ENCODE measurements around the gene CHST15.

The CHST15 gene

DNA sequence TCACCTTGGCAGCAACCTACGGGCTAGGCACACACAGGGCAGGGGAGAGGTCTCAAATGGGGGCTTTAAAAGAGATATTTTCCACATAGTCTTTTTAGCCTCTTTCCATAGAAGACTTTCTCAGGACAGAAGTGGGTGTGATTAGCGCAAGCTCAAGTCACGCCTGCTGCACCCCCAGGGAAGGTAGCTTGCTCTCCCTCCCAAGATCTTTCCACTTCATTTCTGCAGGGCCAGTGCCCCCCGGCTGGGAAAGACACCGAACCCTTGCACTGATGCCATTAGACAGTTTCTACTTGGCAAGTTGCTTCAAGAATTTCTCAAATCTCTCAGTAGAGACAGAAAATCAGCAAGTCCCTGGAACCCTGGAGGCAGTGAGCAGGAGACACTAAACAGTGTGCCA, 19.4 kb downstream of the CHST15 start:
- TF ChIP-seq GATA3 (IDR thresholded peaks at IDR 0.05; ENCODE audit: low read depth, low read length) (no peak), GATA2 (IDR thresholded peaks at IDR 0.05; ENCODE audit: low read depth, low read length) (no peak)

DNA sequence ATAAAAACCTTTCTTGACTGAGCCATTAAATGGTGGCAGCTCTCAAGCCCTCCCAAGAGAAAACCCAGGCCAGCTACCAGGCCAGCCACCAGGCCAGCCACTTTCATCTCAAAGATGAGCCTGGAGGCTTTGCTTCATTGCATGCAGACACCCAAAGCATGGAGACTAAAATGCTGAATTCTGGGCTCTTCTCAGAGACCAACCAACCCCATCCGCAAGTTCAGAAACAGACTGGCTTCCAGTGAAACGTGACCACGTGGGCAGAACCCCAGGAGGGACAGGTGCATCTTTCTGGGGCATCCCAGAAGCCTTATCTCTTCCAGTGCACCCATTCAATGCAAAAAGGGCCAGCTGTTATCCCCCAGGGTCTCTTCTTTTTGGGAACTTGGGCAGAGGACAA, 20.9 kb downstream of the CHST15 start:
- TF ChIP-seq GATA2 (IDR thresholded peaks at IDR 0.05; ENCODE audit: low read depth, low read length) (no peak), GATA3 (IDR thresholded peaks at IDR 0.05; ENCODE audit: low read depth, low read length) (no peak)

GRCh38 chr10:124072106-124072505, 21.3 kb downstream of the CHST15 start:
- no peak for TF ChIP-seq GATA2 (IDR thresholded peaks at IDR 0.05; ENCODE audit: low read depth, low read length)
- TF ChIP-seq GATA3 (IDR thresholded peaks at IDR 0.05; ENCODE audit: low read depth, low read length): no peak

GRCh38 chr10:124071141-124071540, 22.3 kb downstream of the CHST15 start:
- no peak for TF ChIP-seq GATA2 (IDR thresholded peaks at IDR 0.05; ENCODE audit: low read depth, low read length)
- TF ChIP-seq GATA3 (IDR thresholded peaks at IDR 0.05; ENCODE audit: low read depth, low read length): no peak

DNA sequence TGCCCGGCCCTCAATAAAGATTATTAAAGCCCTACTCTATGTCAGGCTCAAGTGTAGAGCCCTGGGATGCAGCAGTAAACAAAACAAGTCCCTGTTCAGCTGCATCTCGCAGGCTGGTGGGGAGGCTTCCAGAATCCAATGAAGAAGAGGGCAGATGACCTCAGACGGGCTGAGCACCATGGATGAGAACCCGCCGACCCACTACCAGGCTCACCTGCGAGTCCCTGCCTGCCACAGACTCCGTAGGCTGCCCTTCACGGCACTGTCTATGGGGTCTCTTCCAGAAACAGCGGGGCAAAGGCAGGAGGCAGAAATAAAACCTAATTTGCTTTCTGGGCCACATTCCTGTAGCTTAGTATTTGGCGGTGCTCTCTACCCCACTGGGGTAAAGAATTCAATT, 22.7 kb downstream of the CHST15 start:
- TF ChIP-seq GATA3 (IDR thresholded peaks at IDR 0.05; ENCODE audit: low read depth, low read length) (no peak), GATA2 (IDR thresholded peaks at IDR 0.05; ENCODE audit: low read depth, low read length) (no peak)

DNA sequence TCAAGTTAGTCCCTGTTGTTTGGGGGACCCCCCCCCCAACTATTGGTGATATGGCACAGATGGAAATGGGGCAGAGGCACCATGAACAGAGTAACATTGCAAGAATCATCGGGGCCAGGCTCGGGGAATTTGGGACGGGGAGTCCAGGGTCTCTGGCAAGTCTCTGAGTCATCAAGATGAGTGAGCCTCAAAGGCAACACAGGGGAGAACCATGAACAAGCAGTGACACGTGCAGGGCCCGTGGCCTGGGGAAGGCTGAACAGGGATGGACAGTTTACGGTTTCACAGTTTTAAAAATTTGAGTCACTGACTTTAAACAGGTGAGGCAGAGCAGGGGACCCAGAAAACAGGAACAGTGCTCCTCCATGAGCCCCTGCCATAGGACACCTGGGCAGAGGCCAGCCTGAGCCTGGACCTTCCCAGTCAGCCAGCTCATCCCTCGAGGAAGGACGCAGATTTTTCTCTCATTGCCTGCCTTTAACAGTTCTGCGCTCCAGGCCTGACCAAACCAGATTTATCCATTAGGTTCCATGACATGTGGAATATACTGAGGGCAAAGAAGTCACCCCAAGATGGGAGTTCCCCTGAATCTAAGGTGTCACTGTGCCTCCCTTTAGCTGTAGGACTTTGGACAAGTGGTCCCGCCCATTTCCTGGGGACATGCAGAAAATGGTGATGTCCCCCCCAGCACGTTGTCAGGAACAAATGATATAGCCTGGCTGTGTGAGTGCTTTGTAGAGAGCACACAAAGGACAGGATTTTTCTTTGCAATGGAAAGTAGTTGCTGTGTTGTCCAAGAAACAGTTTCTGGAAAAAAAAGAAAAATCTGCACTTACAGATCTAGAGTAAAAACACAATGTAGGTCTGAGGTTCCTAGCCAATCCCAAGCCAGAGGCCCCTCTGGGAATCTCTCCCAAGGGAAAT, 23.8 kb downstream of the CHST15 start:
- TF ChIP-seq GATA3 (IDR thresholded peaks at IDR 0.05; ENCODE audit: low read depth, low read length): no peak
- TF ChIP-seq GATA2 (IDR thresholded peaks at IDR 0.05; ENCODE audit: low read depth, low read length): no peak

- TF ChIP-seq GATA2 (IDR thresholded peaks at IDR 0.05; ENCODE audit: low read depth, low read length) (no peak), GATA3 (IDR thresholded peaks at IDR 0.05; ENCODE audit: low read depth, low read length) (no peak)
Observed at GRCh38 chr10:124068929-124069328, 24.5 kb downstream of the CHST15 start.

DNA sequence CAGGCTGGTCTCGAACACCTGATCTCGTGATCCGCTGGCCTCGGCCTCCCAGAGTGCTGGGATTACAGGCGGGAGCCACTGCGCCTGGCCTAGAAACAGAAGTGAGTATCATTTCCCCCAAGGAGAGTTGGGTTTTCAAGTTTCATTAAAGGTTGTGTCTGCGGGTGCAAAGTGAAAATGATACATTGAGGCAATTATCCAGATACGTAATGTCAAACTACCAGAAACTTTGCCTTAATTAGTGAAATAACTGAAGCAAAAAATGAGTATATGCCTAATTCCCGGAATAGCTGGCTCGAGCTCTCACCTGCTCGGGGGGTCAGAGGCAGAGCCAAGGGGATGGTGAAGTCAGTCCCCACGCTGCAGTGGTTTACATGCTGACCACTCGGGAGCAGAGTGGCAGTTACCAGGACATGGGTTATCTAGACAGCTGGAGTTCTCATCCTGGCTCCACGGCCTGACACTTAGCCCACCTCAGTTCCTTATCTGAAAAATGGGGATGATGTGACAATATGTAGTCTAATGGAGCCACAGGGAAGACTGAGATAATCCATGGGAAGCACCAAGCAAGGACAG, 25.5 kb downstream of the CHST15 start:
- TF ChIP-seq GATA2 (IDR thresholded peaks at IDR 0.05; ENCODE audit: low read depth, low read length) (no peak), GATA3 (IDR thresholded peaks at IDR 0.05; ENCODE audit: low read depth, low read length) (no peak)

DNA sequence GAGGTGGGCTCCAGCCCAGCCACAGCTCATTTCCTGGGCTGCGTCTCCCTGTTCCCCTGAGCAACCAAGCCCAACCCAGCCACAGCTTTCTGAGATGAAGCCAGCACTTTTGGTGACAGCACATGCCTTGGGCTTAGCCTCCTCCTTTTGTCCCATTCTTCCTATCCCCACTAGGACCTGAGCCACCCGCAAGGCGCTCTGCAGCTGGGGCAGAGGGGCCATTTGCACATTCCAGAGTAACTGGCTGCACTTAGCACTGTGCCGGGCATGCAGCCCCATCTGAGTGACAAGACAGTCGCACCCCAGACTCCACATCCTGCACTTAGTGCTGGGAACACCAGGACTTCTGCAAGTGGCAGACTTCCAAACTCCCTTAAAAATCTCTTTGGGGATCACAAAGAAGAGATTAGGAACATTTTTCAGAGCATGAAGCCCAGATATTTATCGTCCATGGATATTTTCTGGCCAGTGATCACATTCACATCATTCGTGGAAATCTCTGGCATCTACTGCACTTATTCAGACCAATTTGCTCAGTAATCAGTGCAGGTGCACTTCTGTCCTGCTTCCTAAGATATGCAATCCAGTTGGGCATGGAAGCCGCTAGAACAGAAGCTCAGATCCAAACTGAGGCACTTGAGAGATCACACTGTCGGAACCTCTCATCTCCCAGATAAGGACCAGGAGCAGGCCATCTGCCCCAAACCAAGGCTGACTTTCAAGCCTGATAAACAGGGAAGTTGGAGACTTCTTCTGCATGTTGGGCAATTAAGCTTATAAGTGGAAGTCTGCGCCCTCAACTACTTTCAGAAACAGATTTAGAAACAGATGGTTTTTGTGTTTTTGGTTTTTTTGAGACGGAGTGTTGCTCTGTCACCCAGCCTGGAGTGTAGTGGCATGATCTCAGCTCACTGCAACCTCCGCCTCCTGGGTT, 26.4 kb downstream of the CHST15 start:
- TF ChIP-seq GATA3 (IDR thresholded peaks at IDR 0.05; ENCODE audit: low read depth, low read length) (peak; percentile 84), GATA2 (IDR thresholded peaks at IDR 0.05; ENCODE audit: low read depth, low read length) (peak; percentile 90)

DNA sequence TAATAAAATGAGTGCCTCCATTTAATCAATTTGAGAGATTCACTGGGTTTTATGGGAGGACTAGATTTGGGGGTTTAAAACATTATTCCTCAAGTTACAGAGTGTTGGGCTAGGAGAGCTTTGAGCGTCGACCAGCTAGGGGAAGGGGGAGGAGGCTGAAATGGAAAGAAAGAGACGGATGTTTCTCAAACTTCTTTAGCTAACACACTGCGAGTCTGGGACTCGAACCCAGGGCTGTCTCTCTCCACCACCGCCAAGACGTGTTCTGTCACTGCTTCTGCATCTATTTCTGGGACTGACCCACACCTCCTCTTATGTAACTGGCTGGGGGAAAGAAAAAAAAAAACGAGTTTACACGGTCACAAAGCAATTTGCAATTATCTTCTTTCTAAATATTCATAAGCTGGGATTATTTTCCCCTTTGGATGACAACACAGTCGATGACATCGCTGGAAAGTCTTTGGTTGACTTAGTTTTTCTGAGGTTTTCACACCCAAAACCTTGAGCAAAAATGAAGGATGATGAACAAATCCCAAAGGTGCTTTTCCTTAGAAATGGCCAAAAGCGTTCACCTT, 27.2 kb downstream of the CHST15 start:
- TF ChIP-seq GATA2 (IDR thresholded peaks at IDR 0.05; ENCODE audit: low read depth, low read length) (no peak), GATA3 (IDR thresholded peaks at IDR 0.05; ENCODE audit: low read depth, low read length) (no peak)

DNA sequence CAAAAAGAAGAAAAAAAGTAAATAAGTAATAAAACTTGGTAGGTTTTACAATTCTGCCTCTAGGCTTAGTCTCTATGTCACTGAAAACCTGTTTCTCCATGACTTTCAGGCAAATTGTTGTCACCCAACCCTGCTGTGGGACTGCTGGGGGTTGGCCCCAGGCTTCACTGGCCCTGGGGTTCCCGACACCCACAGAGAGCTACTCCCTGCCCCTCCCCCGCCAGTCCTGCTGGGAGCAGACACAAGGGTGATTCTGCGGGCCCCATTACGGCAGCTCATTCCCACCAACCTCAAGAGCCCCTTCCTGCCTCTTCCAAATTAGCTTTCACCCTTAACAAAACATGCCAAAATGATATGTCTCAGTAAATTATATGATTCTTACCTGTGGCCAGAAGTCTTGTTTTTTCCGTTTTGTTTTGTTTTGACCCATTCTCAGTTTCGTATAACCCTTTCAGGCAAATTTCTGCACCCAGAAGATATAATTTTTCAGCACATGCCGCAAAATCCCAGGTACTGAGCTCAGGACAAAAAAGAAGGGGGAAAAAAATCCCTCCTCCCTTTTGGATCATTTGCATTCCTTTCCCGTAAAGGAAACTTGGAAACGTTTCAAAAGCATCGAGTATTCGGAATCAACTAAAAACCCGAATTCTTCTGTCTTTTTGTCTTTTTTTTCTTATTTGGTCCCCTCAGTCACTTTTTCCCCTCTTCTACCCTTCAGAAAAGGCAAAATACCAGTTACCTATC, 27.8 kb downstream of the CHST15 start:
- no peak for TF ChIP-seq GATA2 (IDR thresholded peaks at IDR 0.05; ENCODE audit: low read depth, low read length)
- TF ChIP-seq GATA3 (IDR thresholded peaks at IDR 0.05; ENCODE audit: low read depth, low read length): no peak

DNA sequence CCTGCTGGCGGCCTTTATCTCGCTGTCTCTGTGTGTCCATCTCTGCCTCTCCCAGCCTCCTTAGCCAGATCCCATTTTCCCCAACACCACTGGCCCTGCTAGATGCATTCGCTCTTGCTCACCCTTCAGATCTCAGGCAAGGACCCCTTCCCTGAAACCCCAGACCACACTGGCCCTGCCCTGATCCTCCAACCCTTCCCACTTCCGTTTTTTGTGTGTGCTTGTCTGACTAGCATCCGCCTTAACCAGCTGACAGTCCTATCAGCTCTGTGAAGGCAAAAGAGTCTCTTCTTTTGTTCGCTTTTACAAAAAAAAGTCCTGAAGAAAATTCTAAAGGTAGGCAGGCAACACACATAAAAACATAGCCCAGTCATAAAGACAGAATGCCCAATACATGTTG, 28.7 kb downstream of the CHST15 start:
- TF ChIP-seq GATA2 (IDR thresholded peaks at IDR 0.05; ENCODE audit: low read depth, low read length) (no peak), GATA3 (IDR thresholded peaks at IDR 0.05; ENCODE audit: low read depth, low read length) (no peak)
